H9 (cell line): ENCODE results near the gene ANAPC4. TPM values are rescaled to one million over a fixed set of nuclear protein-coding genes. Genes with fewer than 3 reads are reported as not detected.

ENCODE experiments used
- DNase-seq: peaks from one replicate; pipeline ENCODE4 v3.0.0-alpha.2; 2017
- H2AFZ ChIP-seq: one replicate; pipeline ENCODE4 v1.6.1; 2013; ENCODE audit warnings: mild to moderate bottlenecking, low read length, control low read depth, moderate library complexity
- H2AK5ac ChIP-seq: 2 replicates; pipeline ENCODE4 v1.6.1; 2013; ENCODE audit warnings: low read length, control low read depth, mixed read lengths; ENCODE audit not compliant: insufficient read length
- H2BK120ac ChIP-seq: one replicate; pipeline ENCODE4 v1.6.1; 2013; ENCODE audit warnings: low read depth, mild to moderate bottlenecking, low read length, control low read depth, inconsistent platforms; ENCODE audit not compliant: poor library complexity, severe bottlenecking
- H2BK12ac ChIP-seq: 2 replicates; pipeline ENCODE4 v1.6.1; 2013; ENCODE audit warnings: low read length, control low read depth, mixed read lengths, low read depth; ENCODE audit not compliant: insufficient read length
- H2BK15ac ChIP-seq: 2 replicates; pipeline ENCODE4 v1.6.1; 2013; ENCODE audit warnings: low read depth, low read length, control low read depth
- H2BK20ac ChIP-seq: one replicate; pipeline ENCODE4 v1.6.1; 2013; ENCODE audit warnings: low read depth, mild to moderate bottlenecking, low read length, control low read depth, inconsistent platforms; ENCODE audit not compliant: poor library complexity, severe bottlenecking
- H2BK5ac ChIP-seq: 2 replicates; pipeline ENCODE4 v1.6.1; 2013; ENCODE audit warnings: low read length, control low read depth, mixed read lengths; ENCODE audit not compliant: insufficient read length
- H3K14ac ChIP-seq: 2 replicates; pipeline ENCODE4 v1.6.1; 2013; ENCODE audit warnings: low read length, control low read depth; ENCODE audit not compliant: insufficient read depth
- H3K18ac ChIP-seq: 2 replicates; pipeline ENCODE4 v1.6.1; 2013; ENCODE audit warnings: low read depth, mild to moderate bottlenecking, mixed read lengths, low read length, control low read depth; ENCODE audit not compliant: insufficient read length
- H3K23ac ChIP-seq: 2 replicates; pipeline ENCODE4 v1.6.1; 2013; ENCODE audit warnings: low read length, control low read depth, mixed read lengths, low read depth; ENCODE audit not compliant: insufficient read length
- H3K23me2 ChIP-seq: 2 replicates; pipeline ENCODE4 v1.6.1; 2013; ENCODE audit warnings: low read depth, mild to moderate bottlenecking, mixed read lengths, low read length, control low read depth; ENCODE audit not compliant: insufficient read length, poor library complexity, severe bottlenecking
- H3K27ac ChIP-seq: 2 replicates; pipeline ENCODE4 v1.5.1; 2013; ENCODE audit warnings: low read length, control low read depth, mixed read lengths, low read depth; ENCODE audit not compliant: insufficient read length
- H3K27me3 ChIP-seq: 2 replicates; pipeline ENCODE4 v1.6.1; 2013; ENCODE audit warnings: low read length, control low read depth, inconsistent platforms; ENCODE audit not compliant: insufficient read depth
- H3K4ac ChIP-seq: 2 replicates; pipeline ENCODE4 v1.6.1; 2013; ENCODE audit warnings: low read depth, mild to moderate bottlenecking, control low read depth, inconsistent platforms, low read length, moderate library complexity
- H3K4me1 ChIP-seq: 2 replicates; pipeline ENCODE4 v1.6.1; 2013; ENCODE audit warnings: low read length, control low read depth, inconsistent platforms; ENCODE audit not compliant: insufficient read depth
- H3K4me2 ChIP-seq: 2 replicates; pipeline ENCODE4 v1.6.1; 2013; ENCODE audit warnings: low read length, control low read depth, mixed read lengths; ENCODE audit not compliant: insufficient read length, insufficient read depth
- H3K56ac ChIP-seq: 2 replicates; pipeline ENCODE4 v1.6.1; 2013; ENCODE audit warnings: low read depth, mild to moderate bottlenecking, mixed read lengths, low read length, control low read depth; ENCODE audit not compliant: insufficient read length
- H3K79me1 ChIP-seq: 2 replicates; pipeline ENCODE4 v1.6.1; 2013; ENCODE audit warnings: low read depth, mild to moderate bottlenecking, moderate library complexity, low read length, control low read depth, inconsistent platforms; ENCODE audit not compliant: insufficient read depth, poor library complexity, severe bottlenecking
- H3K79me2 ChIP-seq: 2 replicates; pipeline ENCODE4 v1.6.1; 2013; ENCODE audit warnings: low read length, control low read depth, inconsistent platforms; ENCODE audit not compliant: insufficient read depth
- H3K9ac ChIP-seq: 2 replicates; pipeline ENCODE4 v1.6.1; 2013; ENCODE audit warnings: low read length, control low read depth, mixed read lengths; ENCODE audit not compliant: insufficient read length; ENCODE audit errors: extremely low read depth
- H3K9me3 ChIP-seq: one replicate; pipeline ENCODE4 v1.6.1; 2013; ENCODE audit warnings: low read depth, low read length, inconsistent platforms; ENCODE audit not compliant: control insufficient read depth
- H3T11ph ChIP-seq: one replicate; pipeline ENCODE4 v1.6.1; 2013; ENCODE audit warnings: mild to moderate bottlenecking, low read length, control low read depth, inconsistent platforms
- H4K20me1 ChIP-seq: one replicate; pipeline ENCODE4 v1.6.1; 2013; ENCODE audit not compliant: control insufficient read depth, insufficient read length, insufficient read depth
- H4K5ac ChIP-seq: 2 replicates; pipeline ENCODE4 v1.6.1; 2013; ENCODE audit warnings: low read depth, mild to moderate bottlenecking, mixed read lengths, low read length, control low read depth; ENCODE audit not compliant: insufficient read length
- H4K8ac ChIP-seq: replicated peaks from 2 replicates; pipeline ENCODE4 v1.6.1; 2013; ENCODE audit warnings: low read length, control low read depth, mixed read lengths, low read depth; ENCODE audit not compliant: insufficient read length
- H4K91ac ChIP-seq: 2 replicates; pipeline ENCODE4 v1.6.1; 2013; ENCODE audit warnings: low read depth, mild to moderate bottlenecking, moderate library complexity, mixed read lengths, low read length, control low read depth; ENCODE audit not compliant: insufficient read length
- H3K27ac Mint-ChIP-seq, 3 experiments: 2 replicates in 2 of 3; 3 replicates in 1 of 3; pipeline ENCODE4 v1.8.0; 2020 to 2021; ENCODE audit warnings: mixed read lengths in 3 of 3, mild to moderate bottlenecking in 1 of 3, moderate library complexity in 1 of 3
- H3K27me3 Mint-ChIP-seq: 2 replicates; pipeline ENCODE4 v1.8.0; 2021; ENCODE audit warnings: low read depth, mild to moderate bottlenecking, moderate library complexity, mixed read lengths
- H3K36me3 Mint-ChIP-seq, 3 experiments: 2 replicates in 2 of 3; 3 replicates in 1 of 3; pipeline ENCODE4 v1.8.0; 2020 to 2021; ENCODE audit warnings: low read depth in 3 of 3, mixed read lengths in 3 of 3; ENCODE audit not compliant: insufficient read depth in 1 of 3
- H3K4me1 Mint-ChIP-seq, 2 experiments: 2 replicates each; pipeline ENCODE4 v1.8.0; 2020; ENCODE audit warnings: mixed read lengths in 2 of 2
- H3K4me3 Mint-ChIP-seq, 2 experiments: 2 replicates in 1 of 2; 3 replicates in 1 of 2; pipeline ENCODE4 v1.8.0; 2020 to 2021; ENCODE audit warnings: mild to moderate bottlenecking in 2 of 2, mixed read lengths in 2 of 2, moderate library complexity in 1 of 2
- H3K9me3 Mint-ChIP-seq, 2 experiments: 2 replicates in 1 of 2; 3 replicates in 1 of 2; pipeline ENCODE4 v1.8.0; 2020; ENCODE audit warnings: mild to moderate bottlenecking in 2 of 2, mixed read lengths in 2 of 2, moderate library complexity in 1 of 2
- CTCF ChIP-seq: fragments of 200-600 bp; sonication (generic); conservative IDR thresholded peaks from 3 replicates; pipeline ENCODE4 v1.8.0; 2021; ENCODE audit warnings: antibody characterized with exemption, mild to moderate bottlenecking
- WGBS: extraction: QIAGEN DNeasy Blood & Tissue Kit; methylation state at CpG from one replicate; pipeline ENCODE4 v1.1.7; 2013; ENCODE audit warnings: missing lambda C conversion rate, low lambda C conversion rate, mixed read lengths; ENCODE audit not compliant: insufficient read length; ENCODE audit errors: extremely low coverage; 5-methylcytosine and 5-hydroxymethylcytosine counted together
- total RNA-seq: library from RNA; stranded (reverse); gene quantifications from 2 replicates; pipeline ENCODE4 v1.2.1, GENCODE V29; 2021

Gene ANAPC4
- total RNA-seq, 1 experiment from 2014 or later, result 42.5 TPM

DNA sequence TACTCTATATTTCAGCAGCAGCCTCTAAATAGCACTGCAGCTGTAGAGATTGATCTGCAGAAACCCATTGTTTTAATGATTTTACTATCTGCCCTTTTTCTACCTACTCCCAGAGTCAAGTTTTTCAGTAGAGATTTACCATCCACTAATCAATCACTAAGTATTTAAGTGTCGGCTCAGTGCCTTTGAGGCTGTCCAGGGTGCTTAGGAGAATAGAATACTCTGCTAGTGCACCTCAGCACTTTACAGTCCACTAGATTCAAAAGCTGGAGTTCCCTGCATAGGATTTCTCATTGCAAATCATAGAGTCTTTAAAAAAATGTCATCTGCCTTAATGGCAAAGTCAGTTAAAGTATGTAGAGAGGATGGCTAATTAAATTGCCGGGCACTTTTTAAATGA lies 29.6 kb upstream of the ANAPC4 start:
- Histone ChIP-seq H3K79me1 (no peaks in the 10 kb centered on the region), H3K18ac (no peak overlapping the region), H2BK20ac (no peak overlapping the region), H4K20me1 (no peaks in the 10 kb centered on the region), H2AK5ac (no peak overlapping the region), H3K4ac (no peak overlapping the region), H3K9ac (no peak overlapping the region), H2AFZ (no peak overlapping the region), H3K23ac (no peak overlapping the region), H3K4me2 (no peak overlapping the region), H2BK12ac (no peak overlapping the region), H3K27me3 (no peaks in the 10 kb centered on the region), H3K27ac (no peak overlapping the region), H3K14ac (no peak overlapping the region), H2BK5ac (no peak overlapping the region), H2BK120ac (no peak overlapping the region), H3K79me2 (no peaks in the 10 kb centered on the region), H4K91ac (no peak overlapping the region), H3T11ph (no peak overlapping the region), H2BK15ac (no peak overlapping the region), H3K56ac (no peak overlapping the region), H3K4me1 (no peaks in the 10 kb centered on the region), H3K9me3 (no peaks in the 10 kb centered on the region), H4K5ac (no peak overlapping the region), H4K8ac (no peak overlapping the region), H3K23me2 (no peaks in the 10 kb centered on the region)
- Mint-ChIP-seq H3K27me3 (no peaks in the 10 kb centered on the region), H3K27ac (no peak overlapping the region), H3K4me1 (no peaks in the 10 kb centered on the region), H3K4me3 (no peak overlapping the region), H3K36me3 (no peaks in the 10 kb centered on the region), H3K9me3 (no peaks in the 10 kb centered on the region)
- no CpG with 5 or more reads among the region's 2 CpGs for WGBS
- no peak for DNase-seq
- no peak for TF ChIP-seq CTCF
